HG03342 (cell line): ENCODE data around the gene BTNL2.
"Not testable (repeated sequence)": the region's sequence is repeated elsewhere in the genome, so short reads cannot be mapped to it uniquely, and the experiment has no call there.

Experiments used
- ATAC-seq: cut with Tn5 transposase; IDR thresholded peaks from one replicate; pipeline ENCODE4 v1.9.1; 2021; ENCODE audit warnings: mild to moderate bottlenecking, moderate library complexity; ENCODE audit not compliant: unreplicated experiment

BTNL2 gene

DNA sequence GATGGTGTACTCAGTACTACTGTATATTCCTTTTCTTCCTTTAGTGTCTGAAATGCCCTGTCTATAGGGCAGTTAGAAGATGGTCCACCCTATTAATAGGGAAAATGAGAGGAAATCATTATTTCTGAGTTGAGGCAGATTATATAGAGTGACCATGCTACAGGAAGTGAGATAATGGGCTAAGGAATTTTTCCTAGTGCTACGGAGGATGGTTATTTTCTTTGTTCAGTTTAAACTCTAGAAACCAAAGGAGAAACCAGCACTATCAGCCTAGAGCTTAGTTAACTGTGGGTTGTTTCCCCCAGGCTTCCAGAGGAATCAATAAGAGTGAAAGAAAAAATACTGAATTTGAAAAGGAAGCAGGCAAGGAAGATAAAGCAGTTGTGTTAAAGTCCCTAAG is 35.8 kb downstream of the BTNL2 start:
- ATAC-seq = no peak

DNA sequence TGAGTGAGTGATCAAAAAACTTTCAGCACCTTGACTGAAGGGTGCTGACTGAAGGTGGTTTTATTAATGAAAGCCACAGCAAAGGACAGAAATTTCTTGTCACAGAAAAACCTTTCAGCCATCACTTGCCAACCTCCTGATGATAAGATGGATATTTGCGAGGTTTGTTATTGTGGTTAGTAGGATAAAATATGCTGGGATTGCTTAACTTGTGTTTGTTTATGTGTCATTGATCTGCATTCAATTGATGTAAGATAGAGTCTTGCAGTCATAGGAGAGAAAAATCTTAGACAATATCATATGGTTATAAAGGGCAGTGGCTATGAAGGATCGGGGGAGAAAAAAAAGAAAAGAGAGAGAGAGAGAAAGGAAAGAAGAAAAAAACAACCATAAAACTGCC is 36.5 kb downstream of the BTNL2 start:
- no peak for ATAC-seq

- ATAC-seq = no peak
Observed at GRCh38 chr6:32369660-32370059, 37.3 kb downstream of the BTNL2 start.

DNA sequence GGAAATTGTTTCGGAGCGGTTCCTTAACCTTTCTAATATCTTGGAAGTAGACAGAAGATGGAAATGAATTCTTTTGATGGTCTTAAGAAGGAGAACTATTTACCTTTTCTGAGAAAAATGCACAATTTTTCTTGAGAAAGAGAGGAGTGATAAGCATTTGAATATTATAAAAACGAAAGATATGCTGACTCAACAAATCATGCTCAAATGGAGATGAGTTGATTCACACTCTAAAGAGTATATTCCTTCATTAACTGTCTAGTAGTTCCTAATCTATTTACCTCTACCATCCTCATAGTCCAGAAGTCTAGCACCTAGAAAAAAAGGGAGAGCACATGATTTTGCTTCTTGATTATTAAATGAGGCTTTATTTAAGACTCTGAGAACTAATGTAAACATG is 39.3 kb downstream of the BTNL2 start:
- no peak for ATAC-seq

GRCh38 chr6:32359225-32359624 is 47.8 kb downstream of the BTNL2 start:
- ATAC-seq = not testable (repeated sequence)

GRCh38 chr6:32358548-32358947 is 48.4 kb downstream of the BTNL2 start:
- ATAC-seq = not testable (repeated sequence)

DNA sequence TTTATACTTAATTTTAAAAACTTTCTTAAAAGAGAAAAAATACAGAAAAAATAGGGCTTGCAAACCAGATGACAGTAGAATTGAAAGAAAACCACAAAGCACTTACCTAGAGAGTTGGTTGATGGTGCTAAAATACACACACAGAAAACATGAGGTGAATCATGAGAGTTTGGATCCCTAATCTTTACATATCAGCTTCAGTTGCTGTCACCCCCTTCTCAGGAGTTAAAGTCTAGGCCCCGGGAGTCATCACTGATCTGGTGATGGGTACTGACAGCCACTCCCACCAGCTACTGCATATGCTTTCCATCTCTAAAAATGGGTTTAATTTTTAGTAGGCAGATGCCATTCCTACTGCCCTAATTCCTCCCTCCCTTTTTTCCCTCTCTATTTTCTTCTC is 52.0 kb downstream of the BTNL2 start:
- ATAC-seq = no peak

DNA sequence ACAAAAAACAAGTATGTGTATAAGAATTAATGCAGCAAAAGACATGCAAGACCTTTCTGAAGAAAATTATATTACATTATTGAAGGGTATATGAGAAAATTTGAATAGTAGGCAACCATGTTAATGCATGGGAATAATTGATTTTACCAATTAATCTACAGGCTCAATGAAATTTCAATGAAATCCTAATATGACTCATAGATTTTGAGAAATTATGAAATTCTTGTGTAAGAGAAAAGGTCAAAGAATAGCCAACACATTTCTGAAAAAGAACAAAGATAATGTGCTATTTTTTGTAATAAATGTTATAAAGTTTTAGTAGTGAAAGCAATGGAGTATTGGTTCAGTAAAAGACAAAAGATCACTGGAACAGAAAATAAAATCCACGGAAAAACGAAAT is 53.6 kb downstream of the BTNL2 start:
- ATAC-seq = no peak
